ENCODE measurements around the gene HEG1.

GRCh38 chr3:125103406-125103805 is 47.6 kb upstream of the HEG1 start:
- TF ChIP-seq POLR2AphosphoS5 (IDR thresholded peaks at IDR 0.05; ENCODE audit: low read depth, low read length) (no peak), POLR2A (IDR thresholded peaks at IDR 0.05; ENCODE audit: low read depth, low read length) (no peak)
